ENCODE results near the gene MAP1LC3C. TPM values are rescaled to one million over a fixed set of nuclear protein-coding genes. Genes with fewer than 3 reads are reported as not detected.

The MAP1LC3C gene
- total and polyA plus RNA-seq, 10 of the 15 experiments (the other 5 are each of a cell fraction or from before 2014, with no cell fraction given) = 0.19 TPM; not detected in 9

- TF ChIP-seq HDAC6 (IDR thresholded peaks at IDR 0.05; ENCODE audit: unreplicated experiment) (no peak), HCFC1 (IDR thresholded peaks at IDR 0.05; ENCODE audit: low read length) (no peak), RELA (IDR thresholded peaks at IDR 0.05; ENCODE audit: borderline replicate concordance, partially characterized antibody) (no peak), NFYB (IDR thresholded peaks at IDR 0.05; ENCODE audit: insufficient read depth, low read depth, low read length) (no peak), POLR2AphosphoS5 (IDR thresholded peaks at IDR 0.05; ENCODE audit: low read length) (no peak), IRF5 (IDR thresholded peaks at IDR 0.05; ENCODE audit: borderline replicate concordance) (no peak), PBX3 (IDR thresholded peaks at IDR 0.05; ENCODE audit: insufficient replicate concordance, low read depth, low read length) (no peak), SMARCA5 (IDR thresholded peaks at IDR 0.05) (no peak), ESRRA (IDR thresholded peaks at IDR 0.05; ENCODE audit: low read length) (no peak), MXI1 (IDR thresholded peaks at IDR 0.05; ENCODE audit: low read depth, low read length) (no peak), MTA3 (IDR thresholded peaks at IDR 0.05; ENCODE audit: borderline replicate concordance, low read length) (no peak), CEBPB (IDR thresholded peaks at IDR 0.05; ENCODE audit: borderline replicate concordance in 1 of 2, low read depth in 2 of 2, low read length in 2 of 2) (no peak), SREBF1 (IDR thresholded peaks at IDR 0.05; ENCODE audit: low read length) (no peak), GABPA (IDR thresholded peaks at IDR 0.05; ENCODE audit: low read depth) (no peak), CHD2 (IDR thresholded peaks at IDR 0.05; ENCODE audit: borderline replicate concordance, low read depth, low read length) (no peak)
- TF ChIP-seq, protein P1, sequence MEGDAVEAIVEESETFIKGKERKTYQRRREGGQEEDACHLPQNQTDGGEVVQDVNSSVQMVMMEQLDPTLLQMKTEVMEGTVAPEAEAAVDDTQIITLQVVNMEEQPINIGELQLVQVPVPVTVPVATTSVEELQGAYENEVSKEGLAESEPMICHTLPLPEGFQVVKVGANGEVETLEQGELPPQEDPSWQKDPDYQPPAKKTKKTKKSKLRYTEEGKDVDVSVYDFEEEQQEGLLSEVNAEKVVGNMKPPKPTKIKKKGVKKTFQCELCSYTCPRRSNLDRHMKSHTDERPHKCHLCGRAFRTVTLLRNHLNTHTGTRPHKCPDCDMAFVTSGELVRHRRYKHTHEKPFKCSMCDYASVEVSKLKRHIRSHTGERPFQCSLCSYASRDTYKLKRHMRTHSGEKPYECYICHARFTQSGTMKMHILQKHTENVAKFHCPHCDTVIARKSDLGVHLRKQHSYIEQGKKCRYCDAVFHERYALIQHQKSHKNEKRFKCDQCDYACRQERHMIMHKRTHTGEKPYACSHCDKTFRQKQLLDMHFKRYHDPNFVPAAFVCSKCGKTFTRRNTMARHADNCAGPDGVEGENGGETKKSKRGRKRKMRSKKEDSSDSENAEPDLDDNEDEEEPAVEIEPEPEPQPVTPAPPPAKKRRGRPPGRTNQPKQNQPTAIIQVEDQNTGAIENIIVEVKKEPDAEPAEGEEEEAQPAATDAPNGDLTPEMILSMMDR (IDR thresholded peaks at IDR 0.05 in 2 of 3, conservative IDR thresholded peaks at IDR 0.05 in 1 of 3; ENCODE audit: control insufficient read depth in 2 of 3, extremely low read depth in 1 of 3, insufficient read depth in 1 of 3, low read depth in 3 of 3, low read length in 3 of 3) = no peak
- TF ChIP-seq, protein P2, sequence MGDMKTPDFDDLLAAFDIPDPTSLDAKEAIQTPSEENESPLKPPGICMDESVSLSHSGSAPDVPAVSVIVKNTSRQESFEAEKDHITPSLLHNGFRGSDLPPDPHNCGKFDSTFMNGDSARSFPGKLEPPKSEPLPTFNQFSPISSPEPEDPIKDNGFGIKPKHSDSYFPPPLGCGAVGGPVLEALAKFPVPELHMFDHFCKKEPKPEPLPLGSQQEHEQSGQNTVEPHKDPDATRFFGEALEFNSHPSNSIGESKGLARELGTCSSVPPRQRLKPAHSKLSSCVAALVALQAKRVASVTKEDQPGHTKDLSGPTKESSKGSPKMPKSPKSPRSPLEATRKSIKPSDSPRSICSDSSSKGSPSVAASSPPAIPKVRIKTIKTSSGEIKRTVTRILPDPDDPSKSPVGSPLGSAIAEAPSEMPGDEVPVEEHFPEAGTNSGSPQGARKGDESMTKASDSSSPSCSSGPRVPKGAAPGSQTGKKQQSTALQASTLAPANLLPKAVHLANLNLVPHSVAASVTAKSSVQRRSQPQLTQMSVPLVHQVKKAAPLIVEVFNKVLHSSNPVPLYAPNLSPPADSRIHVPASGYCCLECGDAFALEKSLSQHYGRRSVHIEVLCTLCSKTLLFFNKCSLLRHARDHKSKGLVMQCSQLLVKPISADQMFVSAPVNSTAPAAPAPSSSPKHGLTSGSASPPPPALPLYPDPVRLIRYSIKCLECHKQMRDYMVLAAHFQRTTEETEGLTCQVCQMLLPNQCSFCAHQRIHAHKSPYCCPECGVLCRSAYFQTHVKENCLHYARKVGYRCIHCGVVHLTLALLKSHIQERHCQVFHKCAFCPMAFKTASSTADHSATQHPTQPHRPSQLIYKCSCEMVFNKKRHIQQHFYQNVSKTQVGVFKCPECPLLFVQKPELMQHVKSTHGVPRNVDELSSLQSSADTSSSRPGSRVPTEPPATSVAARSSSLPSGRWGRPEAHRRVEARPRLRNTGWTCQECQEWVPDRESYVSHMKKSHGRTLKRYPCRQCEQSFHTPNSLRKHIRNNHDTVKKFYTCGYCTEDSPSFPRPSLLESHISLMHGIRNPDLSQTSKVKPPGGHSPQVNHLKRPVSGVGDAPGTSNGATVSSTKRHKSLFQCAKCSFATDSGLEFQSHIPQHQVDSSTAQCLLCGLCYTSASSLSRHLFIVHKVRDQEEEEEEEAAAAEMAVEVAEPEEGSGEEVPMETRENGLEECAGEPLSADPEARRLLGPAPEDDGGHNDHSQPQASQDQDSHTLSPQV (IDR thresholded peaks at IDR 0.05) = no peak
Observed at GRCh38 chr1:242025681-242026080, 26.8 kb upstream of the MAP1LC3C start (continued).
